Anterior cingulate cortex (tissue), 58 donors: Measurements from ENCODE around the gene CHAF1A.

Experiments used
- DNase-seq, 58 donors: peaks; one replicate each; lab custom pipeline; 2025; lab: John Stamatoyannopoulos, UW

Gene CHAF1A

GRCh38 chr19:4449639-4450028, 47.2 kb downstream of the CHAF1A start:
- peak in 1 of 58 donors; percentile 64 for DNase-seq

- DNase-seq, result no peak
Observed at GRCh38 chr19:4452230-4452990, 50.0 kb downstream of the CHAF1A start.

GRCh38 chr19:4453232-4454179, 51.1 kb downstream of the CHAF1A start:
- DNase-seq, result no peak

- DNase-seq, result peak in 1 of 58 donors; percentile 17
Observed at GRCh38 chr19:4454747-4455718, 52.6 kb downstream of the CHAF1A start.

DNA sequence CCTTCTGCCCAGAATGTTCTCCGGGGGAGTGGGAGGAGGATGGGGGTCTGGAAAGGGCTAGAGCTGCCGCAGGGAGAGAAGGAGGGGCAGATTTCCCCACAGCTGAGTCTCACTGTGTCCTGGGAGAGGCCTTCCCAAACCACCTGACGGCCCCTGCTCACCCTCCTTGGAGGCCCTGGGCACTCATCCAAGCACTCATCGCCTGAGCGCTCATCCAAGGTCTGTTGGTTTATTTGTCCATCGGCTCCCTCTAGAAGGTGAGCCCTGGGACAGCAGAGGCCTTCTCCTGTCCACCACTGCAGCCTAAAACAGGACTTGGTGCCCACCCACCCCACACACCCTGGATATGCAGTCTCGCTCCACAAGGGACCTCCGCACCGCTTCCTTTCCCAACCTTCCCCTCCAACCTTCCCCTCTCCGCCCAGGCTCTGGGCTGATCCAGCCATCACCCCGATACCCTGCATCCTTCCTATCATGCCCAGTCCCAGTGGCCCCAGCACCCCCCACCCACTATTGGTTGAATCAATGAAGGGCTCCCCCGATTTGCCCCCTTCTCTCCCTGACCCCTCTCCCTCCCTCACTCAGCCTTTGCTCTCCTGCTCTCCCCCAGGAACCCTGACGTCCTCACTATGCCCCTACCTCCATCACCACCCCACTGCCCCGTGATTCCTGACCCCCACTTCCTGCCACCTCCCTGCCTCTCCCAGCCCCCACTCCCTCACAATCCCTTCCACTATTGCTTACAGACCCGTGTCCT, 53.5 kb downstream of the CHAF1A start:
- DNase-seq, result peak in 21 of 58 donors; percentile 15 to 53 (median 32)

DNA sequence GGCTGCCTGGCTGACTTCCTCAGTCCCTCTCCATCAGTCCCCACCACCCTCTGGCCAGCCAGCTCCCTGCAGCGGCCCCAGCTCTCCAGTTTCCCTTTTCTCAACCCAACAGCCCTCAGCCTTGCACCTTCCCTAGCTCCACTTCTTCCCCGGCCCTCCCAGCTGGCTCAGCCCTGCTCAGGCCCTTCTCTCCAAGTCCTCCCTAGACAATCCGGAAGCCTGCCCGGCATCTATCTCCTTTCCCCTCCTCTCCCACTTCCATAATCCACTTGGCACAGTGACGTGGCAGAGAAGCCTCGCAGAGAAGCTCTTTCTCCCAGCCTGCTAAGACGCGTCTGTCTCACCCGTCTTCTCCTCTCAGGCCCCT, 54.0 kb downstream of the CHAF1A start:
- DNase-seq, result peak in 25 of 58 donors; percentile 13 to 62 (median 38)

DNA sequence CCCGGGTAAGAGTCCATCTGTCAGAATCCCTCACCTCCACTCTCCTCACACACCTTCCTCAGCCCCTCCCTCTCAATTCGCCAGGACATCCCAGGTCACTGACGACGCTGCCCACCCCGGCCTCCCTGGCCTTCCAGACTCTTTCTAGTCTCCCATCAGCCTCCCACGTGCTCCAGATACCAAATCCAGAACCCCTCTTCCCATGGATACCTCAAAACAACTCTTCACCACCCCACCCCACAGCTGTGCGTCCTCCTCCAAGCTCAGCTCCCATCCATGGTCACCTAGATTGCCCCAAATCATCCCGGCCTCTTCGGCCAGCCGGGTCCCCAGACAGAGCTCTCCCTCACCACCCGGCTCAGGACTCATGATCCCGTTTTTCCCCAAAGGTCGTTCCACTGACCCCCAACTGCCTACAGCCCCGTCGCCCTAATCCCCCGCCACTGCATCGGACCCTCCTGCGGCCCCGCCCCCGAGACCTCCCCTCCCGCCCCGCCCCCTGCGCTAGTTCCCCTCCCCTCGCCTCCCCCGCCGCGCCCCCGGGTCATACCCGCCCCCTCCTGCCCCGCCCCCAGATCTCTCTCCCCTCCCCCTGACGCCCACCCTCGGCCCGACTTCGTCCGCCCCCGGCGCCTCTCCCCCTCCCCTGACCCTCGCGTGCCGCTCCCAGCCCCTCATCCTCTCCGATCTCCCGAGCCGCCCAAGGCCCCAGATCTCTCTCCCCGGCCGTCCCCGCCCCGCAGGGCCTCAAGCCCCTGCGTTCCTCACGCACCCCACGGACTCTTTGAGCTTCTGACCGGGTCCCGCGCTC, 54.6 kb downstream of the CHAF1A start:
- peak in 25 of 58 donors; percentile 22 to 69 (median 50) for DNase-seq

DNA sequence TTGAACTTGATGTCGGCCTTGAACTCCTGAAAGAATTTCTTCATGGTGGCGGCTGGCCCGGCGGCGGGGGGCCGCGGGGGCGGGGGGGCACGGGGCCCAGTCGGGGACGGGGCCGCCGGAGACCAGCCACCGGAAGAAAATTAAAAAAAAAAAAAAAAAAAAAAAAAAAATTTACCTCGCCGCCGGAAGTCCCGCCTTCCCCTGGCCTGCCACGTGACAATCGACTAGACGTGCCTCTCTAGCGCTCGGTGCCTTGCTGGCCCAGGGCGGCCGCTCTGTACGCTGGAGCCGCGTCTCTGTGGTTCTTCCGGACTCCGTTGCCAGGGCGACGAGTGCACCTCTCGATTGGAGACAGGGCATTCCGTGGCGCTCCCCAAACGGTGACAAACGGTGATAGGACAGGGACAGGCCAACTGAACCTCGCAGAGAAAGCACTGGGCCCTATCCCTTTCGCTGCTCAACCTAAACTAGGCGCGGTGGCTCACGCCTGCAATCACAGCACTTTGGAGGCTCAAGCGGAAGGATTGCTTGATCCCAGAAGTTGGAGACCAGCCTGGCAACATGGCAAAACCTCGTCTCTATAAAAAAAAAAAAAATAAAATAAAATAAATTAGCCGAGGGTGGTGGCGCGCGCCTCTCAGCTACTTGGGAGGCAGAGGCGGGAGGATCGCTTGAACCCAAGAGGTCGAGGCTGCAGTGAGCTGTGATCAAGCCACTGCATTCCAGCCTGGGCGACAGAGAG, 55.4 kb downstream of the CHAF1A start, which contains the start of gene UBXN6:
Gene UBXN6 (minus strand): TSS at position 141 of the 742 bp plus-strand sequence. CDS start 97 bp downstream, at position 44.
- DNase-seq, result peak; percentile 68 to 98 (median 95)

- DNase-seq, result no peak
Observed at GRCh38 chr19:4464815-4465581, 62.6 kb downstream of the CHAF1A start.

DNA sequence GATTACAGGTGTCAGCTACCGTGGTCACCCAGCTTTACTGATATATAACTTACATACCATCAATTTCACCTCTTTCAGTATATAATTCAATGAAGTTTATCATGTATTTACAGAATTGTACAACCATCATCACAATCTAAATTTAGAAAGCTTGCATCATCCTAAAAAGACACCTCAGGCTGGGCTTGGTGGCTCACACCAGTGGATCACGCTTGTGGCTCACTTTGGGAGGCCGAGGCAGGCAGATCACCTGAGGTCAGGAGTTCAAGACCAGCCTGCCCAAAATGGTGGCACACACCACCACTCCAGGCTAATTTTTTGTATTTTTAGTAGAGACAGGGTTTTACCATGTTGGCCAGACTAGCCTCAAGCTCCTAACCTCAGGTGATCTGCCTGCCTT, 65.4 kb downstream of the CHAF1A start:
- no peak for DNase-seq

GRCh38 chr19:4471403-4472173, 69.1 kb downstream of the CHAF1A start:
- DNase-seq, result peak; percentile 84 to 100 (median 99)

- DNase-seq, result peak in 1 of 58 donors; percentile 92
Observed at GRCh38 chr19:4472174-4472974, 69.9 kb downstream of the CHAF1A start, which contains the start of gene HDGFL2. Gene HDGFL2 (plus strand): TSS chr19:4472297. CDS start chr19:4472351, 54 bp downstream.

- DNase-seq, result no peak
Observed at GRCh38 chr19:4473011-4473762, 70.7 kb downstream of the CHAF1A start.

- peak in 1 of 58 donors; percentile 22 for DNase-seq
Observed at GRCh38 chr19:4473763-4474513, 71.5 kb downstream of the CHAF1A start.
